Sigmoid colon (tissue), 7 donors: ENCODE results near the gene SELENOS. TPM values are rescaled to one million over a fixed set of nuclear protein-coding genes. Genes with fewer than 3 reads are reported as not detected.

Experiments
- DNase-seq: peaks from one replicate; pipeline ENCODE4 v3.0.0-alpha.2; 2019
- H3K27ac ChIP-seq, 4 donors: fragments of 200-600 bp; sonication (generic); one replicate each; pipeline ENCODE4 v1.5.1; 2016 to 2019; ENCODE audit warnings: mild to moderate bottlenecking in 1 of 4
- H3K27me3 ChIP-seq, 3 donors: fragments of 200-600 bp; sonication (generic); one replicate each; pipeline ENCODE4 v1.5.1; 2019; ENCODE audit warnings: mild to moderate bottlenecking in 1 of 3
- H3K36me3 ChIP-seq, 4 donors: fragments of 200-600 bp; sonication (generic); one replicate each; pipeline ENCODE4 v1.5.1; 2016 to 2019
- H3K4me1 ChIP-seq, 4 donors: fragments of 200-600 bp; sonication (generic); one replicate each; pipeline ENCODE4 v1.5.1; 2017 to 2019
- H3K4me3 ChIP-seq, 4 donors: fragments of 200-600 bp; sonication (generic); one replicate each; pipeline ENCODE4 v1.5.1; 2017 to 2019; ENCODE audit warnings: mild to moderate bottlenecking in 2 of 4, moderate library complexity in 1 of 4
- H3K9me3 ChIP-seq, 4 donors: fragments of 200-600 bp in 3 of 4; sonication (generic) in 3 of 4; one replicate each; pipeline versions ENCODE4 v1.5.1 to v1.6.1; 2013 to 2019
- CTCF ChIP-seq, 4 experiments: fragments of 450-650 bp in 3 of 4; fragments of 200-600 bp in 1 of 4; IDR thresholded peaks; one replicate each; pipeline ENCODE4 v1.5.1; 2016 to 2019; ENCODE audit warnings: antibody characterized with exemption in 4 of 4, mild to moderate bottlenecking in 3 of 4, moderate library complexity in 2 of 4
- EP300 ChIP-seq, 4 donors: sonication (generic); formaldehyde crosslinking; IDR thresholded peaks; one replicate each; pipeline ENCODE4 v1.6.1; 2017; ENCODE audit warnings: antibody characterized with exemption in 4 of 4
- POLR2A ChIP-seq, 2 donors: fragments of 450-650 bp; IDR thresholded peaks; one replicate each; pipeline ENCODE4 v1.6.1; 2016; ENCODE audit warnings: antibody characterized with exemption in 2 of 2, mild to moderate bottlenecking in 2 of 2, moderate library complexity in 2 of 2
- POLR2AphosphoS5 ChIP-seq, 4 donors: sonication (generic); formaldehyde crosslinking; IDR thresholded peaks; one replicate each; pipeline ENCODE4 v1.6.1; 2017; ENCODE audit warnings: antibody characterized with exemption in 4 of 4
- WGBS, 2 donors: extraction: QIAGEN DNeasy Blood & Tissue Kit; methylation state at CpG; one replicate each; pipeline ENCODE4 v1.1.7; 2013; 5-methylcytosine and 5-hydroxymethylcytosine counted together
- intact Hi-C: fragments of 100-400 bp; cut with DNase I; formaldehyde crosslinking; loops from one replicate; pipeline ENCODE4 v1.15.1; 2023
- polyA plus RNA-seq, 3 donors: library from polyadenylated mRNA; stranded (reverse); fragments of 200-250 nt; gene quantifications; one replicate each; pipeline ENCODE4 v1.2.3, GENCODE V29; 2013
- total RNA-seq, 4 donors: library from RNA; depleted of rRNA; stranded (reverse); fragments of >200 nt; gene quantifications; one replicate each; pipeline ENCODE4 v1.1.0, GENCODE V29; 2016
- donor health status: healthy with polysubstance abuse.
- donor health status: Bipolar disorder and iron deficiency.
- donor health status: healthy.

SELENOS gene
- total and polyA plus RNA-seq, 7 donors, result 39.3 to 127 (median 55.9) TPM

- no peak overlapping the region for H3K4me3 ChIP-seq
- H3K4me1 ChIP-seq, result peaks cover 0 to 22% (median 21%) of the 10 kb centered on the region in 4 donors
- no peaks in the 10 kb centered on the region for H3K9me3 ChIP-seq
- peaks cover 19 to 65% (median 46%) of the 10 kb centered on the region in 4 donors for H3K36me3 ChIP-seq
- DNase-seq, result no peak
- H3K27me3 ChIP-seq, result no peaks in the 10 kb centered on the region
- H3K27ac ChIP-seq, result no peak overlapping the region
- TF ChIP-seq CTCF (IDR thresholded peaks at IDR 0.05) (no peak), POLR2A (IDR thresholded peaks at IDR 0.05) (no peak)
- intact Hi-C loops, result no loop called here
- 87 to 96% methylated on average over 5 of the region's 5 CpGs for WGBS, 2 donors
Measured at GRCh38 chr15:101273534-101273933, 3.8 kb downstream of the SELENOS start.

GRCh38 chr15:101272584-101272983 lies 4.7 kb downstream of the SELENOS start:
- Histone ChIP-seq H3K4me1 (peaks cover 0 to 22% (median 18%) of the 10 kb centered on the region in 4 donors), H3K4me3 (no peak overlapping the region), H3K9me3 (no peaks in the 10 kb centered on the region), H3K27me3 (no peaks in the 10 kb centered on the region), H3K27ac (no peak overlapping the region), H3K36me3 (peaks cover 19 to 65% (median 46%) of the 10 kb centered on the region in 4 donors)
- 88 to 89% methylated on average over 9 of the region's 9 CpGs for WGBS, 2 donors
- TF ChIP-seq POLR2A (IDR thresholded peaks at IDR 0.05), result no peak
- TF ChIP-seq EP300 (IDR thresholded peaks at IDR 0.05), result no peak
- TF ChIP-seq CTCF (IDR thresholded peaks at IDR 0.05), result no peak
- no peak for TF ChIP-seq POLR2AphosphoS5 (IDR thresholded peaks at IDR 0.05)
- intact Hi-C loops, result no loop called here
- no peak for DNase-seq

- WGBS, 2 donors, result 88 to 91% methylated on average over 16 of the region's 16 CpGs
- Histone ChIP-seq H3K4me3 (no peak overlapping the region), H3K4me1 (peaks cover 0 to 14% (median 5%) of the 10 kb centered on the region in 4 donors), H3K36me3 (peaks cover 19 to 52% (median 41%) of the 10 kb centered on the region in 4 donors), H3K9me3 (no peaks in the 10 kb centered on the region), H3K27me3 (no peaks in the 10 kb centered on the region), H3K27ac (no peak overlapping the region)
- TF ChIP-seq CTCF (IDR thresholded peaks at IDR 0.05) (no peak), POLR2AphosphoS5 (IDR thresholded peaks at IDR 0.05) (no peak), EP300 (IDR thresholded peaks at IDR 0.05) (no peak), POLR2A (IDR thresholded peaks at IDR 0.05) (no peak)
- intact Hi-C loops, result no loop called here
- DNase-seq, result no peak
Measured at GRCh38 chr15:101269479-101270223, 7.6 kb downstream of the SELENOS start.

GRCh38 chr15:101267320-101268104 lies 9.8 kb downstream of the SELENOS start:
- H3K36me3 ChIP-seq, result peaks cover 4 to 30% (median 23%) of the 10 kb centered on the region in 4 donors
- H3K9me3 ChIP-seq, result no peaks in the 10 kb centered on the region
- 57 to 72% methylated on average over 18 of the region's 18 CpGs for WGBS, 2 donors
- no peak overlapping the region for H3K4me3 ChIP-seq
- H3K27ac ChIP-seq, result peak overlapping the region; percentile 20 to 64 (median 34)
- DNase-seq, result no peak
- no peak for TF ChIP-seq POLR2A (IDR thresholded peaks at IDR 0.05)
- TF ChIP-seq POLR2AphosphoS5 (IDR thresholded peaks at IDR 0.05), result peak in 2 of 4 donors; percentile 8 to 26
- peaks cover 0 to 14% (median 5%) of the 10 kb centered on the region in 4 donors for H3K4me1 ChIP-seq
- intact Hi-C loops, result no loop called here
- H3K27me3 ChIP-seq, result no peaks in the 10 kb centered on the region

- no peak for DNase-seq
Measured at GRCh38 chr15:101266787-101267186, 10.5 kb downstream of the SELENOS start.

More at GRCh38 chr15:101266787-101267186, 10.5 kb downstream of the SELENOS start:
- Histone ChIP-seq H3K27me3 (no peaks in the 10 kb centered on the region), H3K27ac (peak overlapping the region; percentile 20 to 64 (median 34)), H3K4me3 (no peak overlapping the region), H3K36me3 (peaks cover 0 to 23% (median 15%) of the 10 kb centered on the region in 4 donors), H3K9me3 (no peaks in the 10 kb centered on the region), H3K4me1 (peaks cover 0 to 14% (median 5%) of the 10 kb centered on the region in 4 donors)
- WGBS, 2 donors, result 69 to 81% methylated on average over 9 of the region's 9 CpGs
- intact Hi-C loops, result no loop called here
- TF ChIP-seq EP300 (IDR thresholded peaks at IDR 0.05) (no peak), POLR2A (IDR thresholded peaks at IDR 0.05) (no peak), POLR2AphosphoS5 (IDR thresholded peaks at IDR 0.05) (no peak), CTCF (IDR thresholded peaks at IDR 0.05) (no peak)
